ENCODE results near the gene BCR. TPM values are rescaled to one million over a fixed set of nuclear protein-coding genes. Genes with fewer than 3 reads are reported as not detected.
A peak's percentile ranks its signal among the peaks of the same experiment; 100 is the strongest.

Gene BCR
- total and polyA plus RNA-seq, 2 of the 13 experiments (the other 11 are each of a cell fraction or from before 2014, with no cell fraction given), result 19.9 to 33.6 TPM

GRCh38 chr22:23157560-23158515, 22.5 kb upstream of the BCR start (continued):
- TF ChIP-seq PRDM15 (CRISPR knock-in tag; IDR thresholded peaks at IDR 0.05) (no peak), ZNF567 (CRISPR knock-in tag; IDR thresholded peaks at IDR 0.05; ENCODE audit: borderline replicate concordance) (no peak), PRPF4 (IDR thresholded peaks at IDR 0.05; ENCODE audit: low read depth, low read length, poor library complexity, severe bottlenecking) (no peak), POLR2A (IDR thresholded peaks at IDR 0.05; ENCODE audit: insufficient read depth in 1 of 2, low read depth in 2 of 2, low read length in 2 of 2) (0 out of 4 replicates have a peak, but pooled peaks of 1 of the 2 experiments have one; percentile 25), ZNF253 (CRISPR knock-in tag; IDR thresholded peaks at IDR 0.05; ENCODE audit: borderline replicate concordance) (no peak), REXO4 (CRISPR knock-in tag; IDR thresholded peaks at IDR 0.05; ENCODE audit: borderline replicate concordance) (no peak), KDM1A (CRISPR knock-in tag; IDR thresholded peaks at IDR 0.05) (peak; percentile 65), MATR3 (CRISPR knock-in tag; IDR thresholded peaks at IDR 0.05) (no peak), ZNF775 (CRISPR knock-in tag; IDR thresholded peaks at IDR 0.05; ENCODE audit: borderline replicate concordance) (no peak), FOXK1 (CRISPR knock-in tag; IDR thresholded peaks at IDR 0.05; ENCODE audit: borderline replicate concordance, low read depth) (no peak), ZBTB7B (CRISPR knock-in tag; IDR thresholded peaks at IDR 0.05) (peak; percentile 51; the same call in 1 of the 2 replicates), EHMT2 (IDR thresholded peaks at IDR 0.05; ENCODE audit: borderline replicate concordance, low read depth, low read length) (no peak), PHF20 (CRISPR knock-in tag; IDR thresholded peaks at IDR 0.05) (0 out of 2 replicates have a peak, but pooled peaks have one; percentile 35), ZNF512B (CRISPR knock-in tag; IDR thresholded peaks at IDR 0.05; ENCODE audit: borderline replicate concordance) (peak; percentile 61; the same call in 1 of the 2 replicates), SOX6 (IDR thresholded peaks at IDR 0.05) (no peak), SOX6 (CRISPR knock-in tag; IDR thresholded peaks at IDR 0.05) (peak; percentile 25), HDAC6 (IDR thresholded peaks at IDR 0.05; ENCODE audit: low read depth, low read length) (no peak), ZNF343 (CRISPR knock-in tag; IDR thresholded peaks at IDR 0.05) (no peak), AKAP8 (CRISPR knock-in tag; IDR thresholded peaks at IDR 0.05) (no peak; the same call in 1 of the 2 replicates), TBP (CRISPR knock-in tag; IDR thresholded peaks at IDR 0.05) (no peak), SMAD1 (CRISPR knock-in tag; IDR thresholded peaks at IDR 0.05; ENCODE audit: borderline replicate concordance, low read depth) (no peak), ZNF501 (CRISPR knock-in tag; IDR thresholded peaks at IDR 0.05) (peak; percentile 43; the same call in 1 of the 2 replicates), ZNF333 (CRISPR knock-in tag; IDR thresholded peaks at IDR 0.05; ENCODE audit: borderline replicate concordance) (0 out of 2 replicates have a peak, but pooled peaks have one; percentile 48)
